Common myeloid progenitor, CD34-positive (primary cell): ENCODE data around the gene C10orf53.

Source experiments
- CTCF ChIA-PET: fragments of 350-600 bp; sonication (Branson Sonifier 250); formaldehyde crosslinking; loops from one replicate; lab custom pipeline; 2021; ENCODE audit warnings: antibody characterized with exemption; lab: Charles Lee
- POLR2A ChIA-PET: fragments of 350-600 bp; sonication (Branson Sonifier 250); formaldehyde crosslinking; loops from one replicate; lab custom pipeline; 2021; ENCODE audit warnings: antibody characterized with exemption; lab: Charles Lee
- DNase-seq, 3 donors: peaks; one replicate each; pipeline versions ENCODE4 v3.0.0 to v3.0.0-alpha.2; 2013
- H3K27ac ChIP-seq, 2 experiments: 1 replicate in 1 of 2; 2 replicates in 1 of 2; pipeline ENCODE4 v1.7.0; 2013; ENCODE audit warnings: inconsistent platforms in 2 of 2, low read length in 2 of 2, mild to moderate bottlenecking in 2 of 2, low read depth in 1 of 2, moderate library complexity in 1 of 2; ENCODE audit not compliant: severe bottlenecking in 2 of 2, insufficient read depth in 1 of 2, poor library complexity in 1 of 2
- H3K27me3 ChIP-seq, 5 experiments: replicated peaks in 2 of 5; 1 replicate in 3 of 5; 2 replicates in 2 of 5; pipeline versions ENCODE4 v1.6.1 to v1.7.0; 2013; ENCODE audit warnings: low read length in 4 of 5, mild to moderate bottlenecking in 2 of 5, moderate library complexity in 2 of 5, inconsistent platforms in 1 of 5; ENCODE audit not compliant: insufficient read depth in 5 of 5, control insufficient read depth in 4 of 5
- H3K36me3 ChIP-seq, 4 experiments: 1 replicate in 2 of 4; 2 replicates in 2 of 4; pipeline versions ENCODE4 v1.6.1 to v1.7.0; 2013; ENCODE audit warnings: low read length in 3 of 4, control low read depth in 1 of 4, mild to moderate bottlenecking in 1 of 4; ENCODE audit not compliant: control insufficient read depth in 4 of 4, insufficient read depth in 4 of 4
- H3K4me1 ChIP-seq, 4 experiments: 1 replicate in 3 of 4; 2 replicates in 1 of 4; pipeline versions ENCODE4 v1.6.1 to v1.7.1; 2013; ENCODE audit warnings: low read length in 3 of 4, mild to moderate bottlenecking in 3 of 4, control low read depth in 1 of 4, inconsistent platforms in 1 of 4, moderate library complexity in 1 of 4; ENCODE audit not compliant: control insufficient read depth in 4 of 4, insufficient read depth in 4 of 4; ENCODE audit errors: control extremely low read depth in 1 of 4
- H3K4me3 ChIP-seq, 7 experiments: 1 replicate in 4 of 7; 2 replicates in 3 of 7; pipeline versions ENCODE4 v1.5.1 to v1.7.0; 2013; ENCODE audit warnings: mild to moderate bottlenecking in 7 of 7, low read length in 6 of 7, moderate library complexity in 6 of 7, inconsistent platforms in 2 of 7, low read depth in 2 of 7, control low read depth in 1 of 7; ENCODE audit not compliant: insufficient read depth in 4 of 7, control insufficient read depth in 1 of 7; ENCODE audit errors: extremely low read depth in 1 of 7
- H3K9me3 ChIP-seq, 5 experiments: 1 replicate in 4 of 5; 2 replicates in 1 of 5; pipeline versions ENCODE4 v1.6.1 to v1.7.1; 2013; ENCODE audit warnings: low read length in 4 of 5, mild to moderate bottlenecking in 2 of 5, inconsistent platforms in 1 of 5, low read depth in 1 of 5, moderate library complexity in 1 of 5; ENCODE audit not compliant: control insufficient read depth in 4 of 5, insufficient read depth in 2 of 5; ENCODE audit errors: control extremely low read depth in 1 of 5
- WGBS: methylation state at CpG from one replicate; pipeline ENCODE4 v1.1.5; 2013; ENCODE audit not compliant: insufficient coverage; 5-methylcytosine and 5-hydroxymethylcytosine counted together

Gene C10orf53

GRCh38 chr10:49649294-49649693, 30.2 kb upstream of the C10orf53 start:
- Histone ChIP-seq H3K4me3 (no peak overlapping the region), H3K9me3 (no peaks in the 10 kb centered on the region), H3K27ac (no peak overlapping the region), H3K36me3 (no peaks in the 10 kb centered on the region), H3K4me1 (peaks cover 0 to 2% (median 0%) of the 10 kb centered on the region in 4 experiments), H3K27me3 (peaks cover 0 to 76% (median 15%) of the 10 kb centered on the region in 5 experiments)
- CTCF ChIA-PET = interaction anchor here (1.1 to 1.3 kb wide), 2 partner anchors 9 to 11 kb away, joined by 3 to 4 read pairs; no protein-coding TSS in a partner anchor
- no peak for DNase-seq
- POLR2A ChIA-PET = no interaction called here
- WGBS = 19% methylated on average over 16 of the region's 17 CpGs

DNA sequence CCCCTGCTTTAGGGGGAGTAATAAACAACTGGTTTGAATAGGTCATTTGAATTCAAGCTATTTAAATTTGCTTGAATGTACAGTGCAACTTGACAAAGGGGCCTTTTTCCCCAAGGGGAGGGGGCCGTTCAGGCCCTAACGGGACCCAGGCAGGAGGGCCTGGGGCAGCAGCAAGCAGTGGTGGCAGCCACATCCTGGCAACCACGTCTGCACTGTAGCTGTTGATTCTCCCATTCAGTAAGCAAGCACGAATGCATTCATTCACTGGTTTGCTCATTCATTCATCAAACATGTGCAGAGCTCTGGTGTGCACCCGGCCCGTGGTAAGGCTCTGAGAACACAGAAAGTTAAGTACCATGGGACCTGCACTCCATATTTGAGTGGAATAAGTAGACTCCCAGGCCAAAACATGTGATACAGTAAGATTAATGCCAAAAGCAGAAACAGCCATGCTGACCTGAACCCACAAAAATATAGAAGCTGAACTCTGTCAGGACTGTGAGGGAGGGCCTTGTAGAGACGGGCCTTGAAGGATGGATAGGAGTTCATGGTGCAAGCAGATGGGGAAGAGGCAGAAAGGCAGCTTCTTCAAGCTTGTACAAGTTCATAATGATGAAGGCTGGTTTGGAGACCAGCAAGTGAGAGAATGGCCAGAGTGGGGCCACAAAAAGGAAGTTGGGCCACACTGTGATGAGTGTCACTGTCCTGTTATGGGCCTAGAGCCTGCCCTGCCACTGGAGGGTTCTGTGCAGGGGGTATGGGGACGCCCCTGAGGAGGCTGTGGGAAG, 29.3 kb upstream of the C10orf53 start:
- 74% methylated on average over 8 of the region's 8 CpGs for WGBS
- Histone ChIP-seq H3K27me3 (peaks cover 0 to 76% (median 17%) of the 10 kb centered on the region in 5 experiments), H3K36me3 (no peaks in the 10 kb centered on the region), H3K9me3 (no peaks in the 10 kb centered on the region), H3K4me3 (no peak overlapping the region), H3K4me1 (peaks cover 0 to 2% (median 0%) of the 10 kb centered on the region in 4 experiments), H3K27ac (no peak overlapping the region)
- ChIA-PET CTCF (interaction anchor here (1.1 to 1.3 kb wide), 2 partner anchors 10 kb away, joined by 3 to 4 read pairs; no protein-coding TSS in a partner anchor), POLR2A (no interaction called here)
- no peak for DNase-seq

- peaks cover 0 to 77% (median 17%) of the 10 kb centered on the region in 5 experiments for H3K27me3 ChIP-seq
- POLR2A ChIA-PET = no interaction called here
- no peak for DNase-seq
These were observed 28.8 kb upstream of the C10orf53 start for GRCh38 chr10:49650724-49651034.

DNA sequence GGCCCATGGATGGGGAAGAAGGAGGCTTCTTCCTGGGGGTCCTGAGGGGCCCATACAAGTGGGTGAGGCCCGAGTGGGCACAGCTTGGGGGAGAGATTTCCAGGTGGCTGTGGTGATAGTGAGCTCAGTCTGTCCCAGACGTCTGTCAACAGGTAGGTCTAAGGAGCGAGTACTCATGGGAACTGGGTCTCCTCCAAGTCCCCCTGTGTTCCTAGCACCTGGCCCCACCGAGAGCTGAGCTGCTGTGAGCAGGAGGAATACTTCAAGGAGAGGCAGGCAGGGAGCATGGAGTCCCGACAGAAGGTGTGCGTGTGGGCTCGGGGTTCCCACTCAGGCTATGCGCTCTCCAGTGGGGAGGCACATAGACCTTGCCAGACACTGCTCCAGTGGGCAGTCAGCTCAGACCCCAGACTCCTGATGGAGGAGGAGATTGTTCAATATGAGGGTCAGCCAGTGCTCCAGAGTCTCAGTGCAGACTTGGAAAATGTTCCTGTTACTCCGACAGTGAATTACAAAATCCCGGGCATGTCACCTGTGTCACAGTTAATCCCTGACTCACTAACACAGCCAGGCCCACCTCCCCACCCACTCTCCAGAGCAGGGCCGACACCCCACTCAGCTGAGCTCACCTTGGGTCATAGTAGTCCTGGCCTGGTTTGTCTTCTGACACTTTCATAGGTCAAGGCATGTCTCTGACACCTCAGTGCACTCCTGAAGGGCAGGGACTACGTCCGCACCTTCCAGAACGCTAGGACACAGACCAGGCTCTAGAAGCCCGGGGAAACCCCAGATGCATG, 28.2 kb upstream of the C10orf53 start:
- WGBS = 96% methylated on average over 15 of the region's 15 CpGs
- Histone ChIP-seq H3K27me3 (peaks cover 0 to 78% (median 17%) of the 10 kb centered on the region in 5 experiments), H3K9me3 (no peaks in the 10 kb centered on the region), H3K4me1 (peaks cover 0 to 2% (median 0%) of the 10 kb centered on the region in 4 experiments), H3K4me3 (no peak overlapping the region), H3K27ac (no peak overlapping the region), H3K36me3 (no peaks in the 10 kb centered on the region)
- ChIA-PET CTCF (no interaction called here), POLR2A (no interaction called here)
- no peak for DNase-seq

More at GRCh38 chr10:49650724-49651034, 28.8 kb upstream of the C10orf53 start:
- CTCF ChIA-PET = interaction anchor here (1.3 kb wide), 1 partner anchor 9 kb away, joined by 4 read pairs; no protein-coding TSS in a partner anchor
- no peak overlapping the region for H3K27ac ChIP-seq
- 100% methylated on average over 1 of the region's 1 CpG for WGBS
- no peaks in the 10 kb centered on the region for H3K36me3 ChIP-seq
- peaks cover 0 to 2% (median 0%) of the 10 kb centered on the region in 4 experiments for H3K4me1 ChIP-seq
- H3K4me3 ChIP-seq = no peak overlapping the region
- no peaks in the 10 kb centered on the region for H3K9me3 ChIP-seq

- Histone ChIP-seq H3K27ac (no peak overlapping the region), H3K9me3 (no peaks in the 10 kb centered on the region), H3K4me1 (peaks cover 0 to 2% (median 0%) of the 10 kb centered on the region in 4 experiments), H3K4me3 (no peak overlapping the region), H3K27me3 (peaks cover 0 to 78% (median 17%) of the 10 kb centered on the region in 5 experiments), H3K36me3 (no peaks in the 10 kb centered on the region)
- 100% methylated on average over 1 of the region's 2 CpGs for WGBS
- CTCF ChIA-PET = no interaction called here
- no peak for DNase-seq
- POLR2A ChIA-PET = no interaction called here
These were observed 27.5 kb upstream of the C10orf53 start for GRCh38 chr10:49651917-49652316.

- WGBS = 80% methylated on average over 12 of the region's 15 CpGs
These were observed 26.8 kb upstream of the C10orf53 start for GRCh38 chr10:49652421-49653272.

More at GRCh38 chr10:49652421-49653272, 26.8 kb upstream of the C10orf53 start:
- CTCF ChIA-PET = no interaction called here
- POLR2A ChIA-PET = no interaction called here
- DNase-seq = no peak
- Histone ChIP-seq H3K9me3 (no peaks in the 10 kb centered on the region), H3K4me3 (no peak overlapping the region), H3K27me3 (peaks cover 0 to 78% (median 15%) of the 10 kb centered on the region in 5 experiments), H3K27ac (no peak overlapping the region), H3K4me1 (peaks cover 0 to 2% (median 0%) of the 10 kb centered on the region in 4 experiments), H3K36me3 (no peaks in the 10 kb centered on the region)
